GM12878 (cell line): ENCODE data around the gene TCF7. TPM values are rescaled to one million over a fixed set of nuclear protein-coding genes. Genes with fewer than 3 reads are reported as not detected.

Experiments used
- ATAC-seq: fragments of 200-7000 bp; cut with Tn5 transposase; 3 replicates; pipeline ENCODE4 v1.9.1; 2020; ENCODE audit warnings: mild to moderate bottlenecking, moderate library complexity
- BruUV-seq: library from RNA; stranded (reverse); fragments of 400-500 nt; replicated peaks from 2 replicates; lab custom pipeline; 2021; lab: Mats Ljungman, UMichigan
- CTCF ChIA-PET: fragments of 300-600 bp; sonication (Branson Sonifier 250); formaldehyde crosslinking; extraction: SDS; loops from one replicate; lab custom pipeline; 2021; ENCODE audit warnings: inconsistent platforms; lab: Yijun Ruan, JAX
- POLR2A ChIA-PET: fragments of 350-600 bp; formaldehyde crosslinking; extraction: SDS; loops from one replicate; lab custom pipeline; 2021; ENCODE audit warnings: inconsistent platforms; lab: Charles Lee
- RAD21 ChIA-PET: fragments of 300-600 bp; sonication (Branson Sonifier 250); formaldehyde crosslinking; loops from one replicate; lab custom pipeline; 2023; ENCODE audit warnings: antibody characterized with exemption; ENCODE audit not compliant: unreplicated experiment; lab: Charles Lee
- SMC1A ChIA-PET: fragments of 300-600 bp; sonication (Branson Sonifier 250); formaldehyde crosslinking; loops from one replicate; lab custom pipeline; 2023; ENCODE audit not compliant: unreplicated experiment, uncharacterized antibody; lab: Charles Lee
- DNase-seq: peaks from one replicate; pipeline ENCODE4 v3.0.0-alpha.2; 2011; ENCODE audit warnings: low read depth, low spot score
- FAIRE-seq: peaks from 3 replicates; lab custom pipeline; 2011; peaks lifted over from hg19 to GRCh38; lab: Jason Lieb, UNC
- H2AFZ ChIP-seq: 2 replicates; pipeline ENCODE4 v1.6.0; 2011; ENCODE audit warnings: low read depth, low read length, control low read depth; ENCODE audit not compliant: control insufficient read depth
- H3K27ac ChIP-seq: 2 replicates; pipeline ENCODE4 v1.5.1; 2011; ENCODE audit warnings: control low read depth; ENCODE audit not compliant: control insufficient read depth, insufficient read depth
- H3K27me3 ChIP-seq, 2 experiments: replicated peaks in 1 of 2; 2 replicates each; pipeline versions ENCODE4 v1.6.0 to v1.6.1; 2011; ENCODE audit warnings: low read length in 1 of 2; ENCODE audit not compliant: control insufficient read depth in 2 of 2, insufficient read depth in 2 of 2
- H3K36me3 ChIP-seq, 2 experiments: 2 replicates each; pipeline ENCODE4 v1.5.1; 2011; ENCODE audit warnings: low read length in 1 of 2; ENCODE audit not compliant: control insufficient read depth in 2 of 2, insufficient read depth in 2 of 2
- H3K4me1 ChIP-seq: 2 replicates; pipeline ENCODE4 v1.6.1; 2011; ENCODE audit warnings: mild to moderate bottlenecking, low read length, moderate library complexity, mixed read lengths; ENCODE audit not compliant: control insufficient read depth, insufficient read depth
- H3K4me2 ChIP-seq: 2 replicates; pipeline ENCODE4 v1.6.0; 2011; ENCODE audit warnings: control low read depth; ENCODE audit not compliant: control insufficient read depth, insufficient read depth
- H3K4me3 ChIP-seq: fragments of 200-600 bp; sonication (generic); 2 replicates; pipeline ENCODE4 v1.5.1; 2016
- H3K79me2 ChIP-seq: 2 replicates; pipeline ENCODE4 v1.6.0; 2011; ENCODE audit warnings: low read length; ENCODE audit not compliant: control insufficient read depth, insufficient read depth
- H3K9ac ChIP-seq: 2 replicates; pipeline ENCODE4 v1.8.0; 2011; ENCODE audit warnings: low read length, control low read depth, mixed read lengths; ENCODE audit not compliant: control insufficient read depth, insufficient read depth
- H3K9me3 ChIP-seq: replicated peaks from 3 replicates; pipeline ENCODE4 v1.5.1; 2011; ENCODE audit warnings: mild to moderate bottlenecking, low read length; ENCODE audit not compliant: control insufficient read depth, insufficient read depth
- H4K20me1 ChIP-seq: 2 replicates; pipeline ENCODE4 v1.6.0; 2011; ENCODE audit not compliant: control insufficient read depth, insufficient read depth
- BCL11A ChIP-seq: IDR thresholded peaks from 2 replicates; pipeline ENCODE4 v1.6.1; 2011; ENCODE audit warnings: low read depth, low read length
- CUX1 ChIP-seq: IDR thresholded peaks from 2 replicates; pipeline ENCODE4 v1.6.1; 2012; ENCODE audit warnings: improper control_type of control experiment, low read depth, low read length; ENCODE audit not compliant: insufficient replicate concordance
- NFYB ChIP-seq: IDR thresholded peaks from 2 replicates; pipeline ENCODE4 v1.6.1; 2011; ENCODE audit warnings: low read depth, mild to moderate bottlenecking, low read length, improper control_type of control experiment, moderate library complexity; ENCODE audit not compliant: insufficient read depth
- PML ChIP-seq: IDR thresholded peaks from 2 replicates; pipeline ENCODE4 v1.6.1; 2012; ENCODE audit warnings: low read length, inconsistent platforms
- POLR2A ChIP-seq: IDR thresholded peaks from 2 replicates; pipeline ENCODE4 v1.6.1; 2011; ENCODE audit warnings: low read depth, mild to moderate bottlenecking, low read length
- POU2F2 ChIP-seq: IDR thresholded peaks from 3 replicates; pipeline ENCODE4 v1.6.1; 2011; ENCODE audit warnings: low read depth, mild to moderate bottlenecking, low read length, borderline replicate concordance
- SMAD5 ChIP-seq: IDR thresholded peaks from 2 replicates; pipeline ENCODE4 v1.6.1; 2016; ENCODE audit warnings: antibody characterized with exemption, low read depth
- TARDBP ChIP-seq: IDR thresholded peaks from 2 replicates; pipeline ENCODE4 v1.6.1; 2016; ENCODE audit warnings: borderline replicate concordance
- WGBS: methylation state at CpG from one replicate; pipeline ENCODE4 v1.1.6; 2016; ENCODE audit warnings: low lambda C conversion rate; ENCODE audit not compliant: insufficient replicate concordance, insufficient coverage; ENCODE audit errors: missing lambda C conversion rate; 5-methylcytosine and 5-hydroxymethylcytosine counted together
- in situ Hi-C: fragments of 300-500 bp; cut with MboI; formaldehyde crosslinking; loops from 9 replicates; pipeline ENCODE4 v1.14.3; 2018; ENCODE audit warnings: mixed read lengths
- intact Hi-C: fragments of 100-400 bp; cut with micrococcal nuclease; formaldehyde crosslinking; loops from one replicate; pipeline ENCODE4 v1.14.2; 2022; ENCODE audit not compliant: unreplicated experiment
- polyA plus RNA-seq, 11 experiments: library from polyadenylated mRNA; depleted of rRNA in 4 of 11; unstranded in 6 of 11; stranded (reverse) in 5 of 11; fragments of >200 nt; fragmentation: Nextera tagmentation in 4 of 11; fragmentation: Illumina TruSeq in 1 of 11; extraction: Ambion mirVana in 4 of 11; extraction: Trizol in 1 of 11; gene quantifications; 1 replicate in 1 of 11; 2 replicates in 10 of 11; pipeline versions ENCODE4 v1.2.1 to v1.2.3, GENCODE V29; 2011 to 2016; ENCODE audit warnings: inconsistent platforms in 2 of 11, missing spikeins in 2 of 11, low read depth in 1 of 11
- total RNA-seq, 4 experiments: library from RNA; depleted of rRNA in 3 of 4; stranded (reverse); fragments of >200 nt in 3 of 4; fragmentation: Illumina TruSeq in 1 of 4; extraction: Trizol in 1 of 4; gene quantifications; 2 replicates each; pipeline versions ENCODE4 v1.2.1 to v1.2.3, GENCODE V29; 2013 to 2021

TCF7 gene
- total and polyA plus RNA-seq, 10 of the 15 experiments (the other 5 are each of a cell fraction or from before 2014, with no cell fraction given): 10.0 to 60.2 (median 23.6) TPM

DNA sequence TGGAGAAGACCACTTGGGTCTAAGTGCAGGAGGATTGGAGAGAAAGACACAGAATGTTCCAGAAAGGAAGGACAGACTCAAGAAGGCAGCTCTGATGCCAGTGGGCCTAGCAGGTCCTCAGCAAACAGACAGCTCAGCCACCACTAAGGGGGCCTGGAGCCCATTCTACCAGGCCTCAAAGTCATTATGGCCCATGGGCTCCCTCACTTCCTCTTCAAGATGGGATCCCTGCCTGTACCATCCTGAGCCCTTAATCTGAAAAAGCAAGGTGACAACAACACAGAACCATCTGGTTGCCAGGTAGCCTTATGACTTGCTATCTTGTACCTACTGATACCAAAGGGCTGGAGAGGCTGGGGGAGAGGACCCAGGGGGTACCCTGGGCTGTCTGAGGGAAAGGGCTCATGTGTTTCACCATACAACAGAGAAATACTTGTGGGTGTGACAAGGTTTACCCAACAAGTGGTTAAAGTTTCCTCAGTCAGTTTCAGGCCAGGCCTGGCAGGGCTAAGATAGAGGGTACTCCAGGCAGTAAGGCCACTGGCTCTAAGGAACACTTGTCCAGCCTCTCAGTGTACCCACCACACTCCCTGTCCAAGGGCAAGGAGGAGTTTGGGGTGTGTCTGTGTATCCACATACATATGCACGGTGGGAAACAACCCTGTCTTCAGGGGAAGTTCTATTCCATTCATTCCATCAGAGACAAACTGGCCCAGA is 30.7 kb downstream of the TCF7 start:
- Histone ChIP-seq H3K79me2 (no peaks in the 10 kb centered on the region; the same call in 1 of the 2 replicates), H3K4me2 (no peak overlapping the region), H3K4me1 (peaks cover 11% of the 10 kb centered on the region), H3K4me3 (no peak overlapping the region), H4K20me1 (no peaks in the 10 kb centered on the region), H3K27me3 (no peaks in the 10 kb centered on the region), H3K36me3 (peaks cover 31 to 41% of the 10 kb centered on the region in 2 experiments), H3K27ac (0 out of 2 replicates have a peak overlapping the region, but pooled peaks have one; percentile 22), H3K9me3 (no peaks in the 10 kb centered on the region), H2AFZ (no peak overlapping the region), H3K9ac (no peak overlapping the region)
- ATAC-seq (no peak; the same call in 1 of the 3 replicates), FAIRE-seq (no peak), DNase-seq (no peak)
- in situ Hi-C loops (no loop called here), intact Hi-C loops (loop anchor here (1.0 kb wide), 2 partner anchors 13 to 106 kb away; no protein-coding TSS in a partner anchor)
- no peak for TF ChIP-seq BCL11A
- 0 out of 2 replicates have a peak, but pooled peaks have one; percentile 28 for TF ChIP-seq SMAD5
- TF ChIP-seq POLR2A: 0 out of 2 replicates have a peak, but pooled peaks have one; percentile 35
- TF ChIP-seq TARDBP: no peak
- TF ChIP-seq NFYB: no peak
- no peak for TF ChIP-seq POU2F2
- 0 out of 2 replicates have a peak, but pooled peaks have one; percentile 18 for TF ChIP-seq PML
- TF ChIP-seq CUX1: no peak
- no TSS peak for BruUV-seq
- POLR2A ChIA-PET: interaction anchor here (0.7 to 11.0 kb wide), 2 partner anchors 18 to 80 kb away, joined by 4 to 102 read pairs; no protein-coding TSS in a partner anchor
- RAD21 ChIA-PET: interaction anchor here (1.0 to 5.8 kb wide), 7 partner anchors 13 to 104 kb away, joined by 3 to 63 read pairs (median 7); no protein-coding TSS in a partner anchor
- WGBS: 6% methylated on average over 1 of the region's 1 CpG
- SMC1A ChIA-PET: interaction anchor here (0.7 to 21.6 kb wide), 4 partner anchors 13 to 106 kb away, joined by 3 to 441 read pairs (median 16); no protein-coding TSS in a partner anchor
- CTCF ChIA-PET: interaction anchor here (0.6 to 24.1 kb wide), 15 partner anchors 8 to 1723 kb away, joined by 3 to 792 read pairs (median 4); no protein-coding TSS in a partner anchor
